ENCODE measurements around the gene STYXL2. TPM values are rescaled to one million over a fixed set of nuclear protein-coding genes. Genes with fewer than 3 reads are reported as not detected.

The STYXL2 gene
- total and polyA plus RNA-seq, 9 of the 15 experiments (the other 6 are each of a cell fraction or from before 2014, with no cell fraction given) = not detected

- TF ChIP-seq E2F1 (CRISPR knock-in tag; IDR thresholded peaks at IDR 0.05) = no peak
Measured at GRCh38 chr1:167115655-167116054, 21.8 kb downstream of the STYXL2 start (continued).

- Histone ChIP-seq H2AFZ (ENCODE audit: low read depth, low read length) (no peak overlapping the region), H4K20me1 (replicated peaks; ENCODE audit: control insufficient read depth, insufficient read depth, low read length) (no peaks in the 10 kb centered on the region), H3K79me2 (ENCODE audit: control insufficient read depth, insufficient read depth, low read length) (no peaks in the 10 kb centered on the region), H3K36me3 (ENCODE audit: control insufficient read depth, insufficient read depth, low read length) (no peaks in the 10 kb centered on the region), H3K4me2 (ENCODE audit: insufficient read depth, low read length) (no peak overlapping the region), H3K27me3 (ENCODE audit: control insufficient read depth in 2 of 2, insufficient read depth in 2 of 2, low read length in 2 of 2) (peaks cover 24 to 43% of the 10 kb centered on the region in 2 experiments), H3K27ac (ENCODE audit: extremely low read depth, low read depth, low read length) (no peak overlapping the region), H3K9me3 (replicated peaks; ENCODE audit: control insufficient read depth, insufficient read depth, low read depth, low read length) (no peaks in the 10 kb centered on the region), H3K9me1 (ENCODE audit: control insufficient read depth, insufficient read depth, low read length) (no peaks in the 10 kb centered on the region), H3K4me1 (replicated peaks in 1 of 2; ENCODE audit: control insufficient read depth in 2 of 2, insufficient read depth in 2 of 2, low read length in 2 of 2) (peaks cover 0 to 2% of the 10 kb centered on the region in 2 experiments; a peak in 2 of 5 replicates), H3K4me3 (no peak overlapping the region), H3K9ac (ENCODE audit: insufficient read depth in 1 of 2, low read depth in 2 of 2, low read length in 2 of 2) (no peak overlapping the region)
- FAIRE-seq = no peak
- 0% methylated on average over 1 of the region's 1 CpG for WGBS (ENCODE audit: insufficient coverage, low coverage, missing lambda C conversion rate)
- intact Hi-C loops (cut with micrococcal nuclease) (no loop called here), in situ Hi-C loops (cut with MboI) (no loop called here)
- no TSS peak for BruUV-seq (replicated peaks)
- DNase-seq (ENCODE audit: extremely low read depth in 1 of 4, low spot score in 3 of 4) = no peak
- no peak for ATAC-seq
- ChIA-PET CTCF (ENCODE audit: low intra/inter-chr PET ratio) (no interaction called here), POLR2A (interaction anchor here (0.7 to 1.2 kb wide), 4 partner anchors 11 to 425 kb away, joined by 3 read pairs; no protein-coding TSS in a partner anchor)
- TF ChIP-seq RBM22 (IDR thresholded peaks at IDR 0.05; ENCODE audit: low read depth, low read length, poor library complexity, severe bottlenecking) (no peak), NFIX (CRISPR knock-in tag; IDR thresholded peaks at IDR 0.05; ENCODE audit: low read depth) (no peak), POLR2A (conservative IDR thresholded peaks at IDR 0.05) (no peak), ZBTB7A (IDR thresholded peaks at IDR 0.05; ENCODE audit: borderline replicate concordance, control insufficient read depth, low read depth, low read length) (no peak), ZNF124 (CRISPR knock-in tag; IDR thresholded peaks at IDR 0.05) (no peak), RBM39 (optimal IDR thresholded peaks at IDR 0.05; ENCODE audit: low read depth, low read length) (no peak), CBX2 (IDR thresholded peaks at IDR 0.05; ENCODE audit: insufficient read depth, low read length, poor library complexity, severe bottlenecking) (no peak), MAFG (tag; conservative IDR thresholded peaks at IDR 0.05) (no peak), SPI1 (IDR thresholded peaks at IDR 0.05; ENCODE audit: borderline replicate concordance, low read depth, low read length) (no peak), RNF2 (IDR thresholded peaks at IDR 0.05) (no peak), ZFX (CRISPR knock-in tag; IDR thresholded peaks at IDR 0.05) (no peak), TBL1XR1 (IDR thresholded peaks at IDR 0.05; ENCODE audit: low read length in 2 of 2) (no peak), BHLHE40 (IDR thresholded peaks at IDR 0.05; ENCODE audit: low read length) (no peak), PBX2 (CRISPR knock-in tag; IDR thresholded peaks at IDR 0.05; ENCODE audit: low read depth) (no peak), PBX2 (tag; conservative IDR thresholded peaks at IDR 0.05; ENCODE audit: low read depth) (no peak), SAFB2 (IDR thresholded peaks at IDR 0.05; ENCODE audit: borderline replicate concordance, low read depth, low read length, severe bottlenecking) (no peak), LCOR (CRISPR knock-in tag; IDR thresholded peaks at IDR 0.05) (no peak), MAZ (CRISPR knock-in tag; conservative IDR thresholded peaks at IDR 0.05 in 1 of 2, IDR thresholded peaks at IDR 0.05 in 1 of 2) (no peak), ZNF507 (tag; conservative IDR thresholded peaks at IDR 0.05) (no peak), NFIC (IDR thresholded peaks at IDR 0.05) (no peak)
Measured at GRCh38 chr1:167116174-167116573, 22.3 kb downstream of the STYXL2 start.
